K562 (cell line): ENCODE results near the gene SUCO. TPM values are rescaled to one million over a fixed set of nuclear protein-coding genes. Genes with fewer than 3 reads are reported as not detected.
"Not testable (repeated sequence)": the region's sequence is repeated elsewhere in the genome, so short reads cannot be mapped to it uniquely, and the experiment has no call there.

Experiments
- ATAC-seq: fragments of 200-7000 bp; cut with Tn5 transposase; 3 replicates; pipeline ENCODE4 v1.9.1; 2020; ENCODE audit warnings: moderate library complexity
- BruUV-seq: library from RNA; stranded (reverse); fragments of 400-500 nt; replicated peaks from 2 replicates; lab custom pipeline; 2021; lab: Mats Ljungman, UMichigan
- CTCF ChIA-PET: fragments of 300-600 bp; formaldehyde crosslinking; extraction: SDS; loops from one replicate; lab custom pipeline; 2021; ENCODE audit warnings: low intra/inter-chr PET ratio; lab: Yijun Ruan, JAX
- POLR2A ChIA-PET: fragments of 300-600, 350-650 bp; sonication (Branson Sonifier 250); formaldehyde crosslinking; extraction: SDS; loops from one replicate; lab custom pipeline; 2021; ENCODE audit warnings: antibody characterized with exemption, inconsistent platforms; lab: Yijun Ruan, JAX
- DNase-seq, 4 experiments: peaks; one replicate each; pipeline versions ENCODE4 v3.0.0 to v3.0.0-alpha.2; 2011 to 2018; ENCODE audit warnings: low spot score in 3 of 4, mixed read lengths in 3 of 4; ENCODE audit errors: extremely low read depth in 1 of 4
- FAIRE-seq: peaks from 2 replicates; lab custom pipeline; 2011; peaks lifted over from hg19 to GRCh38; lab: Jason Lieb, UNC
- H2AFZ ChIP-seq: 2 replicates; pipeline ENCODE4 v1.6.0; 2011; ENCODE audit warnings: low read depth, low read length, control low read depth, inconsistent platforms
- H3K27ac ChIP-seq: fragments of 200-600 bp; 3 replicates; pipeline ENCODE4 v1.8.0; 2011; ENCODE audit warnings: low read depth, mild to moderate bottlenecking, control low read depth, inconsistent platforms, low read length, moderate library complexity, mixed read lengths; ENCODE audit errors: extremely low read depth
- H3K27me3 ChIP-seq, 2 experiments: fragments of 300-600 bp in 1 of 2; 2 replicates in 1 of 2; 3 replicates in 1 of 2; pipeline versions ENCODE4 v1.6.0 to v1.8.0; 2011; ENCODE audit warnings: inconsistent platforms in 2 of 2, low read length in 2 of 2, mild to moderate bottlenecking in 1 of 2, mixed read lengths in 1 of 2, moderate library complexity in 1 of 2; ENCODE audit not compliant: control insufficient read depth in 2 of 2, insufficient read depth in 2 of 2
- H3K36me3 ChIP-seq: fragments of 300-600 bp; 3 replicates; pipeline ENCODE4 v1.8.0; 2011; ENCODE audit warnings: mild to moderate bottlenecking, low read length, inconsistent platforms; ENCODE audit not compliant: control insufficient read depth, insufficient read depth
- H3K4me1 ChIP-seq, 2 experiments: fragments of 200-600 bp in 1 of 2; replicated peaks in 1 of 2; 2 replicates in 1 of 2; 3 replicates in 1 of 2; pipeline versions ENCODE4 v1.5.1 to v1.8.0; 2011; ENCODE audit warnings: inconsistent platforms in 2 of 2, low read length in 2 of 2, mild to moderate bottlenecking in 1 of 2, mixed read lengths in 1 of 2, moderate library complexity in 1 of 2; ENCODE audit not compliant: control insufficient read depth in 2 of 2, insufficient read depth in 2 of 2
- H3K4me2 ChIP-seq: 2 replicates; pipeline ENCODE4 v1.6.1; 2011; ENCODE audit warnings: low read length, control low read depth, inconsistent platforms, mixed read lengths; ENCODE audit not compliant: insufficient read depth
- H3K4me3 ChIP-seq: fragments of 200-600 bp; sonication (generic), shearing (Covaris generic); 2 replicates; pipeline ENCODE4 v1.5.1; 2016; ENCODE audit warnings: control low read depth, inconsistent platforms
- H3K79me2 ChIP-seq: fragments of 200-600 bp; 3 replicates; pipeline ENCODE4 v1.8.0; 2011; ENCODE audit warnings: low read length, inconsistent platforms; ENCODE audit not compliant: control insufficient read depth, insufficient read depth
- H3K9ac ChIP-seq, 2 experiments: 2 replicates each; pipeline versions ENCODE4 v1.6.0 to v1.6.1; 2011; ENCODE audit warnings: low read depth in 2 of 2, low read length in 2 of 2, control low read depth in 1 of 2, inconsistent platforms in 1 of 2, mild to moderate bottlenecking in 1 of 2, mixed read lengths in 1 of 2; ENCODE audit not compliant: insufficient read depth in 1 of 2
- H3K9me1 ChIP-seq: one replicate; pipeline ENCODE4 v1.6.0; 2011; ENCODE audit warnings: inconsistent platforms, mild to moderate bottlenecking, low read length, moderate library complexity; ENCODE audit not compliant: control insufficient read depth, insufficient read depth
- H3K9me3 ChIP-seq: replicated peaks from 2 replicates; pipeline ENCODE4 v1.5.1; 2011; ENCODE audit warnings: low read depth, low read length, inconsistent platforms; ENCODE audit not compliant: control insufficient read depth, insufficient read depth
- H4K20me1 ChIP-seq: replicated peaks from 2 replicates; pipeline ENCODE4 v1.6.1; 2011; ENCODE audit warnings: low read length, inconsistent platforms, mixed read lengths; ENCODE audit not compliant: control insufficient read depth, insufficient read depth
- ZNF354B ChIP-seq: fragments of 250-450 bp; sonication (Bioruptor Pico); IDR thresholded peaks from 2 replicates; pipeline ENCODE4 v1.4.0; 2020
- ZNF507 ChIP-seq: conservative IDR thresholded peaks from 2 replicates; pipeline ENCODE4 v1.6.1; 2017; ENCODE audit warnings: missing genetic modification characterization, missing compliant biosample characterization
- WGBS: fragments of 100-300 bp; shearing (Covaris generic); methylation state at CpG from one replicate; pipeline ENCODE4 v1.1.6; 2016; ENCODE audit warnings: low coverage, mixed read lengths; ENCODE audit not compliant: insufficient coverage; ENCODE audit errors: missing lambda C conversion rate; 5-methylcytosine and 5-hydroxymethylcytosine counted together
- in situ Hi-C: fragments of 300-500 bp; cut with MboI; formaldehyde crosslinking; loops from 4 replicates; pipeline ENCODE4 v1.15.0; 2018; ENCODE audit warnings: inconsistent platforms, mixed read lengths
- intact Hi-C: fragments of 100-400 bp; cut with micrococcal nuclease; formaldehyde crosslinking; loops from 2 replicates; pipeline ENCODE4 v1.14.2; 2022
- polyA plus RNA-seq, 8 experiments: library from polyadenylated mRNA; depleted of rRNA in 4 of 8; stranded (reverse) in 5 of 8; unstranded in 3 of 8; fragments of >200 nt; fragmentation: Nextera tagmentation in 2 of 8; fragmentation: Illumina TruSeq in 1 of 8; extraction: Ambion mirVana in 2 of 8; extraction: Trizol in 1 of 8; gene quantifications; 2 replicates each; pipeline versions ENCODE4 v1.2.1 to v1.2.3, GENCODE V29; 2011 to 2014; ENCODE audit warnings: inconsistent platforms in 1 of 8, missing spikeins in 1 of 8
- total RNA-seq, 7 experiments: library from RNA; depleted of rRNA in 6 of 7; stranded (reverse); fragments of >200 nt in 6 of 7; fragmentation: Illumina TruSeq in 2 of 7; extraction: Trizol in 2 of 7; gene quantifications; 2 replicates each; pipeline versions ENCODE4 v1.2.1 to v1.2.3, GENCODE V29; 2011 to 2021; ENCODE audit warnings: low replicate concordance in 1 of 7

The SUCO gene
- total and polyA plus RNA-seq, 9 of the 15 experiments (the other 6 are each of a cell fraction or from before 2014, with no cell fraction given), result 2.5 to 20.6 (median 14.3) TPM

DNA sequence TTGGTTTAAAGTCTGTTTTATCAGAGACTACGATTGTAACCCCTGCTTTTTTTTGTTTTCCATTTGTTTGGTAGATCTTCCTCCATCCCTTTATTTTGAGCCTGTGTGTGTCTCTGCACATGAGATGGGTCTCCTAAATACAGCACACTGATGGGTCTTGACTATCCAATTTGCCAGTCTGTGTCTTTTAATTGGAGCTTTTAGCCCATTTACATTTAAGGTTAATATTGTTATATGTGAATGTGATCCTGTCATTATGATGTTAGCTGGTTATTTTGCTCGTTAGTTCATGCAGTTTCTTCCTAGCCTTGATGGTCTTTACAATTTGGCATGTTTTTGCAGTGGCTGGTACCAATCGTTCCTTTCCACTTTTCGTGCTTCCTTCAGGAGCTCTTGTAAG, 62.1 kb downstream of the SUCO start:
- FAIRE-seq, H3K4me3 ChIP-seq, ATAC-seq, H2AFZ ChIP-seq, DNase-seq, H3K9ac ChIP-seq, intact Hi-C loops, CTCF ChIA-PET, H3K9me1 ChIP-seq, H3K9me3 ChIP-seq, H3K27me3 ChIP-seq: not testable (repeated sequence)
- WGBS, result 83% methylated on average over 4 of the region's 4 CpGs
- peaks cover 23% of the 10 kb centered on the region; the same call in 2 of the 3 replicates for H3K36me3 ChIP-seq
- TF ChIP-seq ZNF354B (CRISPR knock-in tag) (peak; percentile 73; the same call in 1 of the 2 replicates), ZNF507 (tag) (peak; percentile 95)
- TF ChIP-seq, all 486 proteins: peak for 2; not testable (repeated sequence) for 484
- H3K4me2 ChIP-seq, H3K4me1 ChIP-seq, H3K79me2 ChIP-seq, BruUV-seq, POLR2A ChIA-PET, in situ Hi-C loops, H3K27ac ChIP-seq, H4K20me1 ChIP-seq: not testable (repeated sequence)

DNA sequence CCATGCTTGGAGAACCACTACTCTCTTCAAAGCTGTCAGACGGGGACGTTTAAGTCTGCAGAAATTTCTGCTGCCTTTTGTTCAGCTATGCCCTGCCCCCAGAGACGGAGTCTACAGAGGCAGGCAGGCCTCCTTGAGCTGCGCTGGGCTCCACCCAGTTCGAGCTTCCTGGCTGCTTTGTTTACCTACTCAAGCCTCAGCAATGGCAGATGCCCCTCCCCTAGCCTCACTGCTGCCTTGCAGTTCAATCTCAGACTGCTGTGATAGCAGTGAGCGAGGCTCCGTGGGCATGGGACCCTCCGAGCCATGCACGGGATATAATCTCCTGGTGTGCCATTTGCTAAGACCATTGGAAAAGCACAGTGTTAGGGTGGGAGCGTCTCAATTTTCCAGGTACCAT, 63.8 kb downstream of the SUCO start:
- DNase-seq, H3K27ac ChIP-seq, H3K27me3 ChIP-seq, H3K4me1 ChIP-seq, H3K9ac ChIP-seq, BruUV-seq, ATAC-seq, H3K4me2 ChIP-seq, H2AFZ ChIP-seq, H3K79me2 ChIP-seq, H4K20me1 ChIP-seq, POLR2A ChIA-PET, H3K4me3 ChIP-seq, intact Hi-C loops, in situ Hi-C loops, H3K9me1 ChIP-seq, H3K9me3 ChIP-seq, CTCF ChIA-PET, FAIRE-seq: not testable (repeated sequence)
- WGBS, result 82% methylated on average over 10 of the region's 10 CpGs
- peaks cover 22% of the 10 kb centered on the region; the same call in 2 of the 3 replicates for H3K36me3 ChIP-seq
